Activated B cell treated with CpG ODN at 0.5 μM for 24 hours (primary cell): ENCODE measurements around the gene TIMM22. TPM values are rescaled to one million over a fixed set of nuclear protein-coding genes. Genes with fewer than 3 reads are reported as not detected.

Experiments
- ATAC-seq: fragments of 200-7000 bp; cut with Tn5 transposase; one replicate; pipeline ENCODE4 v1.10.0; 2021; ENCODE audit warnings: low read depth, mild to moderate bottlenecking, moderate library complexity
- CTCF ChIA-PET: fragments of 350-600 bp; sonication (Branson Sonifier 250); formaldehyde crosslinking; loops from one replicate; lab custom pipeline; 2021; ENCODE audit warnings: antibody characterized with exemption; lab: Charles Lee
- POLR2A ChIA-PET: fragments of 350-600 bp; sonication (Branson Sonifier 250); formaldehyde crosslinking; loops from one replicate; lab custom pipeline; 2021; ENCODE audit warnings: antibody characterized with exemption; lab: Charles Lee
- DNase-seq: peaks from one replicate; pipeline ENCODE4 v3.0.0; 2022
- H3K27ac Mint-ChIP-seq: one replicate; pipeline ENCODE4 v1.8.0; 2020; ENCODE audit warnings: mixed read lengths
- H3K27me3 Mint-ChIP-seq: one replicate; pipeline ENCODE4 v1.8.0; 2021; ENCODE audit warnings: mixed read lengths
- H3K36me3 Mint-ChIP-seq: one replicate; pipeline ENCODE4 v1.8.0; 2021; ENCODE audit warnings: low read depth, mixed read lengths
- H3K4me1 Mint-ChIP-seq: one replicate; pipeline ENCODE4 v1.8.0; 2021; ENCODE audit warnings: mixed read lengths
- H3K4me3 Mint-ChIP-seq: one replicate; pipeline ENCODE4 v1.8.0; 2020; ENCODE audit warnings: mild to moderate bottlenecking, mixed read lengths
- H3K9me3 Mint-ChIP-seq: one replicate; pipeline ENCODE4 v1.8.0; 2020; ENCODE audit warnings: mixed read lengths
- CTCF ChIP-seq: fragments of 200-600 bp; IDR thresholded peaks from one replicate; pipeline ENCODE4 v1.8.0; 2022; ENCODE audit warnings: antibody characterized with exemption, mild to moderate bottlenecking
- intact Hi-C: fragments of 100-400 bp; cut with micrococcal nuclease; formaldehyde crosslinking; loops from one replicate; pipeline ENCODE4 v1.15.1; 2024
- total RNA-seq: library from RNA; stranded (reverse); gene quantifications from 2 replicates; pipeline ENCODE4 v1.2.3, GENCODE V29; 2022

Gene TIMM22
- total RNA-seq, 1 donor from 2014 or later, result 11.1 TPM

GRCh38 chr17:998111-998510, 1.2 kb downstream of the TIMM22 start:
- POLR2A ChIA-PET, result no interaction called here
- peak overlapping the region; percentile 53 for H3K27ac Mint-ChIP-seq
- H3K4me1 Mint-ChIP-seq, result peaks cover 21% of the 10 kb centered on the region
- DNase-seq (no peak), ATAC-seq (no peak)
- H3K9me3 Mint-ChIP-seq, result peaks cover 5% of the 10 kb centered on the region
- intact Hi-C loops, result loop anchor here (5.0 to 10.0 kb wide), 4 partner anchors 184 to 1304 kb away; partner anchors contain the start of genes SMG6 and SRR
- no peak for TF ChIP-seq CTCF
- H3K4me3 Mint-ChIP-seq, result peak overlapping the region; percentile 98
- CTCF ChIA-PET, result interaction anchor here (2.3 to 2.6 kb wide), 2 partner anchors 18 to 118 kb away, joined by 10 to 29 read pairs; partner anchors contain the start of gene NXN
- H3K27me3 Mint-ChIP-seq, result no peaks in the 10 kb centered on the region
- H3K36me3 Mint-ChIP-seq, result peaks cover 40% of the 10 kb centered on the region

- ATAC-seq (no peak), DNase-seq (no peak)
- H3K4me1 Mint-ChIP-seq, result peaks cover 21% of the 10 kb centered on the region
- no peak overlapping the region for H3K27ac Mint-ChIP-seq
- peaks cover 62% of the 10 kb centered on the region for H3K36me3 Mint-ChIP-seq
- ChIA-PET POLR2A (interaction anchor here (0.6 to 0.8 kb wide), 2 partner anchors 218 to 289 kb away, joined by 4 to 6 read pairs; partner anchors contain the start of genes GLOD4 and MRM3), CTCF (interaction anchor here (2.0 kb wide), 1 partner anchor 122 kb away, joined by 5 read pairs; no protein-coding TSS in a partner anchor)
- no peaks in the 10 kb centered on the region for H3K9me3 Mint-ChIP-seq
- no peak for TF ChIP-seq CTCF
- H3K4me3 Mint-ChIP-seq, result no peak overlapping the region
- intact Hi-C loops, result no loop called here
- no peaks in the 10 kb centered on the region for H3K27me3 Mint-ChIP-seq
Measured at GRCh38 chr17:1000597-1001461, 3.9 kb downstream of the TIMM22 start.

- ATAC-seq, result no peak
- POLR2A ChIA-PET, result no interaction called here
- CTCF ChIA-PET, result no interaction called here
Measured at GRCh38 chr17:1001640-1002411, 4.9 kb downstream of the TIMM22 start.

GRCh38 chr17:1002412-1002753, 5.5 kb downstream of the TIMM22 start:
- no peak overlapping the region for H3K27ac Mint-ChIP-seq
- POLR2A ChIA-PET, result no interaction called here
- DNase-seq (no peak), ATAC-seq (no peak)
- no peak overlapping the region for H3K4me3 Mint-ChIP-seq
- H3K4me1 Mint-ChIP-seq, result peaks cover 14% of the 10 kb centered on the region
- intact Hi-C loops, result no loop called here
- H3K36me3 Mint-ChIP-seq, result peaks cover 62% of the 10 kb centered on the region
- no peaks in the 10 kb centered on the region for H3K27me3 Mint-ChIP-seq
- CTCF ChIA-PET, result no interaction called here
- no peaks in the 10 kb centered on the region for H3K9me3 Mint-ChIP-seq
- no peak for TF ChIP-seq CTCF

More at GRCh38 chr17:1001640-1002411, 4.9 kb downstream of the TIMM22 start:
- TF ChIP-seq CTCF, result no peak
- Mint-ChIP-seq H3K4me1 (peaks cover 17% of the 10 kb centered on the region), H3K9me3 (no peaks in the 10 kb centered on the region), H3K27ac (no peak overlapping the region), H3K4me3 (no peak overlapping the region), H3K36me3 (peaks cover 62% of the 10 kb centered on the region), H3K27me3 (no peaks in the 10 kb centered on the region)
- DNase-seq, result no peak
- intact Hi-C loops, result no loop called here
